Spleen (tissue), 7 donors: Measurements from ENCODE around the gene ITPR2.

Source experiments
- CTCF ChIP-seq, 11 experiments: fragments of 200-600 bp in 7 of 11; fragments of 450-650 bp in 4 of 11; sonication (generic) in 4 of 11; IDR thresholded peaks in 8 of 11; conservative IDR thresholded peaks in 3 of 11; 1 replicate in 7 of 11; 2 replicates in 4 of 11; pipeline versions ENCODE4 v1.4.0 to v1.8.0; 2016 to 2021; ENCODE audit warnings: antibody characterized with exemption in 11 of 11, inconsistent platforms in 4 of 11, mild to moderate bottlenecking in 1 of 11
- POLR2A ChIP-seq, 3 donors: fragments of 450-650 bp; IDR thresholded peaks; one replicate each; pipeline ENCODE4 v1.5.1; 2017; ENCODE audit warnings: antibody characterized with exemption in 3 of 3, mild to moderate bottlenecking in 1 of 3
- donor health status: DM: no; HTN: no; CAD: no; lungs with moderate emphysema.
- donor health status: DM: no; HTN: no; CAD: no.
- donor health status: DM: no; HTN: no; CAD: no.

GRCh38 chr12:26825459-26826016 is 7.5 kb downstream of the ITPR2 start:
- TF ChIP-seq CTCF (IDR thresholded peaks at IDR 0.05 in 8 of 11, conservative IDR thresholded peaks at IDR 0.05 in 3 of 11) (no peak), POLR2A (IDR thresholded peaks at IDR 0.05) (no peak)
